GM21515 (cell line): ENCODE results near the gene SBK3.
"Not testable (repeated sequence)": the region's sequence is repeated elsewhere in the genome, so short reads cannot be mapped to it uniquely, and the experiment has no call there.

ENCODE experiments used
- ATAC-seq: cut with Tn5 transposase; IDR thresholded peaks from one replicate; pipeline ENCODE4 v1.9.1; 2021; ENCODE audit not compliant: unreplicated experiment

The SBK3 gene

GRCh38 chr19:55545443-55545842 lies at the start of gene SBK3:
Gene SBK3 (minus strand): TSS chr19:55545543. CDS start chr19:55545543, 0 bp downstream.
- ATAC-seq = no peak

GRCh38 chr19:55593096-55593772 lies 47.9 kb upstream of the SBK3 start:
- no peak for ATAC-seq

- no peak for ATAC-seq
Measured at GRCh38 chr19:55592391-55593090, 47.2 kb upstream of the SBK3 start.

GRCh38 chr19:55591555-55591954 lies 46.2 kb upstream of the SBK3 start:
- no peak for ATAC-seq

- ATAC-seq = no peak
Measured at GRCh38 chr19:55590617-55591016, 45.3 kb upstream of the SBK3 start.

GRCh38 chr19:55590109-55590508 lies 44.8 kb upstream of the SBK3 start:
- no peak for ATAC-seq

- ATAC-seq = no peak
Measured at GRCh38 chr19:55588738-55589137, 43.4 kb upstream of the SBK3 start.

GRCh38 chr19:55586976-55587668 lies 41.8 kb upstream of the SBK3 start:
- ATAC-seq = peak; percentile 78

- no peak for ATAC-seq
Measured at GRCh38 chr19:55585658-55586339, 40.5 kb upstream of the SBK3 start.

GRCh38 chr19:55584871-55585270 lies 39.5 kb upstream of the SBK3 start:
- no peak for ATAC-seq

- ATAC-seq = not testable (repeated sequence)
Measured at GRCh38 chr19:55583897-55584296, 38.6 kb upstream of the SBK3 start.

GRCh38 chr19:55582284-55582683 lies 36.9 kb upstream of the SBK3 start:
- not testable (repeated sequence) for ATAC-seq

GRCh38 chr19:55581823-55582223 lies 36.5 kb upstream of the SBK3 start:
- ATAC-seq = no peak

- ATAC-seq = no peak
Measured at GRCh38 chr19:55581145-55581822, 35.9 kb upstream of the SBK3 start.

GRCh38 chr19:55580628-55581144 lies 35.3 kb upstream of the SBK3 start, which contains the start of gene ZNF579:
Gene ZNF579 (minus strand): TSS chr19:55580848. CDS start chr19:55579639, 1,209 bp downstream.
- no peak for ATAC-seq

GRCh38 chr19:55579766-55580621 lies 34.7 kb upstream of the SBK3 start:
- ATAC-seq = no peak

GRCh38 chr19:55578761-55579747 lies 33.7 kb upstream of the SBK3 start:
- ATAC-seq = no peak

- ATAC-seq = no peak
Measured at GRCh38 chr19:55578031-55578760, 32.9 kb upstream of the SBK3 start.
